HG03439 (cell line): ENCODE data around the gene BOLA2B.
"Not testable (repeated sequence)": the region's sequence is repeated elsewhere in the genome, so short reads cannot be mapped to it uniquely, and the experiment has no call there.

ENCODE experiments used
- ATAC-seq: cut with Tn5 transposase; IDR thresholded peaks from one replicate; pipeline ENCODE4 v1.9.1; 2021; ENCODE audit warnings: mild to moderate bottlenecking, moderate library complexity; ENCODE audit not compliant: unreplicated experiment

The BOLA2B gene

DNA sequence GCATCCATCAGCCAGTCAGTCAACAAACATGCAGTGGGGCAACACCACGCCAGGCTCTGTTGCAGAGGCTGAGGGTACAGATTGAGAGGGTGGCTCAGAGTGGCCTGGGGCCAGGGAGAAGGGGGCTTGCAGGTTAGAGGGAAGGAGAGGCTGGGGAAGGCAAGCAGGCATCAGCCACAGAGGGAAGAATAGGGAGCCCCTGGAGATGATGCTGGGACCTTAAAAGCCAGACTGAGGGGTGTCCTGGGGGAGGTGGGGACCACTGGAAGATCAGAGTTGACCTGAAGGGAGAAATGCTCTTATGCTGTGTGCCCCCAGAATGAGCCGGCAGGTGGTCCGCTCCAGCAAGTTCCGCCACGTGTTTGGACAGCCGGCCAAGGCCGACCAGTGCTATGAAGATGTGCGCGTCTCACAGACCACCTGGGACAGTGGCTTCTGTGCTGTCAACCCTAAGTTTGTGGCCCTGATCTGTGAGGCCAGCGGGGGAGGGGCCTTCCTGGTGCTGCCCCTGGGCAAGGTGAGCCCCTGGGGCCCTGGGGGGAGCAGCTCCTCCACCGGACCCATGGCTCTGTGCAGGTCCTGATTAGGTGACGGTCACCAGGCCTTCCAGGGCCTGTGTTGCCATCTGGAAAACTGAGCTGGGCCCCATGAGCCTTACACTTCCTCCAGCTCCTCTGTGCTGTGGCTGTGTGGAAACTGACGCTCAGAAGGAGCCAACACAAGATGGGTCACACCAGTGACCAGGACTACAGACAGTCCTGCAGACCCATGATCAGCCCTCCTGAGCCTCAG is 8.4 kb downstream of the BOLA2B start:
- ATAC-seq, result no peak

DNA sequence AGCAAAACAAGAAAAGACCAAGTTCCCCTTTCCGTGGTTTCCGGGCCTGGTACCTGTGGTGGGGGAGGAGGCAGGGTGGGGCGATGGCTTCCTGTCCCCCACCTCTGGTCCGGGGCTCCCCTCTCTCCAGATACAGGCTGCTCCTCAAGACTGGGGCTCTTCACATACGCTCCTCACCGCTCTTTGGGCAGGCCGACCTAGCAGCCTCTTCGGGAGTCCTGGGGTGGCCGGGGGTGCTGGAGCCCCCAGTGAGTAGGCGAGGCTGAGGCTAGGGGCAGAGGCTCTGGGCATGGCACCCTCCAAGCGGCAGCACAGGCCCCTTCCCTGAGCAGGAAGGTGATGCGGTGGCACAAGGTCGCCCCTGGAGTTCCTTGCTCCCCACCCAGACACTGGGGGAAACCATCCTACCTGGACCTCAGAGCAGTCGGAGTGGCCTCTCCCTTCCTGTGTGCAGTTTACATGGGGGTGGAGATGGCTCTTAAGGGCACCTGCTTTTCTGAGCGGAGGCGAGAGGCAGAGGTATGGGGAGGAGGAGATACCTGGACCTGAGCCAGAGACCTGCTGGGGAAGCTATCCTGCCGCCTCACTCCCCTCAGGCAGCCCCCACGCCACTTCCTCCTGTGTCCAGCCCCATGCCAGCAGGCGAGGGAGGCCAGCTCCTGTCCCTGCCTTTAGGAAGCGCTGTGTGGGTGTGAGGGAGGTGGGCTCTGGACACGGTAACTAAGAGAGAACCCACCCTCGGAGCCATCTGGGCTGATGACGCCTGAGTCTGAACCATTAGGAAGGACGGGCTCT is 9.2 kb downstream of the BOLA2B start:
- ATAC-seq, result peak; percentile 26

DNA sequence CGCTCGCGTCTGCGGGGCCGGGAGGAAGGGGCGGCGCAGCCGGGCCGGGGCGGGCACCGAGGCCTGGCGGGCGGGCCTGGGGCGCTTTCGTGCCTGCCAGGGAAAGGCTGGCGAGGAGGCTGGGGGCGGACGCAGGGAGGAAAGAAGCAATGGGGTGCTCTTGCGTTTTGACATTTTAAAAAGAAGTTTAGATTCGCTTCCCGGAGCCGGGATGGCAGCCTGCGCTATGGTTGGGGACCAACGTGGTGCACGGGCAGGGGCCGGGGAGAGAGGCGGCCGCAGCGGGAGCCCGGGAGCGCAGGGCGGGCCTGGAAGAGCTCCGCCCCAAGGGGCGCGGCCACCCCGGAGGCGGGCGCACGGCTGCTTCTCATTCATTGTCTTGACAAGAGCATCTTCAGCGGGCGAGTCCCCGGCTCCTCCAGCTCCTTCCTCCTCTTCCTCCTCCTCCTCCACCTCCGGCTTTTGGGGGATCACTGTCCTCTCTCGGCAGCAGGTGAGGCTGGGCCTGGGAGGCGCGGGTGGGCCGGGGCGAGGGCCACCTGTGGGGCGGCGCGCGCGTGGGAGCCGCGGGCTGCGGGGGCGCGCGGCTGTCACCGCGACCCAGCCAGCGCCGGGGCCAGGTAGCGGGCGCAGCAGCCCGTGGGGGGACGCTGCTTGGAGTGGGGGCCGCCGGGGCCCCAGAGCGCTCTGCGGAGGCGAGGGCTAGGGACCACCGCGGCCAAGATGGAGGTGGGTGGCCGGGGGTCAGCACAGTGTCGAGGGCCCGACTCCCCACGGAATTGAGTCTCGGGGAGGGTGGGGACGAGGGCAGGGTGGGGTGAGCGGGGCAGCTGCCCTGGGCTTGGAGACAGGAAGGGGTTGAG is 10.0 kb downstream of the BOLA2B start, which contains the start of gene CORO1A:
Gene CORO1A (plus strand): TSS at position 370 of the 863 bp plus-strand sequence. CDS start 1,608 bp downstream, outside the sequence.
- ATAC-seq, result peak; percentile 47

DNA sequence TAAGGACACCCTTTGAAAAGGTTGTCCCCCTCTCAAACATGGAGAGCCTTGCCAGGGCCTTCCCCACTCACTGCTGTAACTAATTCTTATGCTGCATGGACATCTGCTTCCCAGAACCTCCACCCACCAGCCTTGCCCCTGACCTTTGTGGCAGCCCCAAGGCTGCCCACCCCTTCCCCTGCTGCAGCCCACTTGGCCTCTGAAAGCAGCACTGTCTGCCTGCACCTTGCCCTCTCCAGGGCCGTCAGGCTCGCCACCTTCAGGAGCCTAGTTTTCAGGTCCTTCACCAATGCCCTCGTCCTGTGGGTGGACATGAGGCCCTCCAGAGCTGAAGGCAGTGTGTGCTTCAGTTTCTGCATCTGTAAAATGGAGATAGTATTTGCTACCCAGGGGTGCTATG is 12.7 kb downstream of the BOLA2B start:
- ATAC-seq, result no peak

DNA sequence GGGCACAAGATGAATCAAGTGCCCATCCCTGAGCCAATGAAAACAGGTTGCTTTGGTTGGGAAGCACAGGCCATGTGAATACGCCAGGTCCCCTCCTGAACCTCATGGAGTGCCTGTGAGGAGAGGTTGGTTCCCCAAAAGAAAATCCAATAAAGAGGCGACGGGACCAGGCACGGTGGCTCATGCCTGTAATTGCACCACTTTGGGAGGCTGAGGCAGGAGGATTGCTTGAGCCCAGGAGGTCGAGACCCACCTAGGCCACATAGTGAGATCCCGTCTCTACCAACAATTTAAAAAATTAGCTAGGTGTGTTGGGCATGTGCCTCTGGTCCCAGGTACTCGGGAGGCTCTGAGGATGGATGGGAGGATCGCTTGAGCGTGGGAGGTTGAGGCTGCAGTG is 13.5 kb downstream of the BOLA2B start:
- no peak for ATAC-seq

DNA sequence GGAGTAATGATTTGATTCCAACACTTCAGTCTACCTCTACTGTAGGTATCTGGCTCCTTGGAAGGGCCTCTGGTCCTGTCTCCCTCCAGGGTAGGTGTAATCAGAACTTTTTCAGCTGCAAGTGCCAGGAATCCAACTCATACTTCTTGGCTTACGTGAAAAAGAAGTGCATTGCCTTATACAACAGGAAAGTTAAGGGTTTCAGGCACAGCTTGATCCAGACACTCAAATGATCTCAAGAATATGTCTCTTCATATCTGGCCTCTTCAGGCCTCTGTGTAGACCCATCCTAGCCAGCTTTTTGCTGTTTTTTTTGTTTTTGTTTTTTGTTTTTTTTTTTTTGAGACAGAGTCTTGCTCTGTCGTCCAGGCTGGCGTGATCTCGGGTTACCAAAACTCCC is 14.3 kb downstream of the BOLA2B start:
- ATAC-seq, result no peak

DNA sequence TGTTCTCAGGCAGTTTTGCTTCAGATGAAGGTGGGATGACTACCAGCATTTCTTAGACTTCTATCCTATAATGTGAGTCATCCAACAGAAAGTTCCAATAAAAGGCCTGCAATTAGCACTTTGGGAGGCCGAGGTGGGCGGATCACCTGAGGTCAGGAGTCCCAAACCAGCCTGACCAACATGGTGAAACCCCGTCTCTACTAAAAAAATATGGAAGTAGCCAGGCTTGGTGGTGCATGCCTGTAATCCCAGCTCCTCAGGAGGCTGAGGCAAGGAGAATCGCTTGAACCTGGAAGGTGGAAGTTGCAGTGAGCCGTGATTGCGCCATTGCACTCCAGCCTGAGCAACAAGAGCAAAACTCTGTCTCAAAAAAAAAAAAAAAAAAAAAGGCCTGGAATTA is 16.6 kb downstream of the BOLA2B start:
- not testable (repeated sequence) for ATAC-seq

DNA sequence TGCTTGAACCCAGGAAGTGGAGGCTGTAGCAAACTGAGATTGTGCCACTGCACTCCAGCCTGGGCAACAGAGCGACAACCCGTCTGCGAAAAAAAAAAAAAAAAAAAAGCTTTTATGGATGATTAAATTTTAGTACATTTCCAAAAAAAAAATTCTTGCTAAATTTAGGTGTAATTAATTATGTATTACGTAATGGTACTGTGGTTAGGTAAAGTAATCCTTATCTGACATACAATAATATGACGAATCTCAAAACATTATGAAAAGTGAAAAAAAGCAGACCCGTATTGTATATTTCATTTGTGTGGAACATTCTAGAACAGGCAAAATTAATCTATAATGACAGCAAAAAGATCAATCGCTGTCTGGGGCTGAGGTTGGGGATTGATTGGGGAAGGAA is 20.4 kb downstream of the BOLA2B start:
- ATAC-seq, result no peak

DNA sequence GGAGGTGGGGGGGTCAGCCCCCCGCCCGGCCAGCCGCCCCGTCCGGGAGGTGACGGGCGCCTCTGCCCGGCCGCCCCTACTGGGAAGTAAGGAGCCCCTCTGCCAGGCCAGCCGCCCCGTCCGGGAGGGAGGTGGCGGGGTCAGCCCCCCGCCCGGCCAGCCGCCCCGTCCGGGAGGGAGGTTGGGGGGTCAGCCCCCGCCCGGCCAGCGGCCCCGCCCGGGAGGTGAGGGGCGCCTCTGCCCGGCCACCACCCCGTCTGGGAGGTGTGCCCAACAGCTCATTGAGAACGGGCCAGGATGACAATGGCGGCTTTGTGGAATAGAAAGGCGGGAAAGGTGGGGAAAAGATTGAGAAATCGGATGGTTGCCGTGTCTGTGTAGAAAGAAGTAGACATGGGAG is 23.3 kb downstream of the BOLA2B start:
- ATAC-seq, result not testable (repeated sequence)

DNA sequence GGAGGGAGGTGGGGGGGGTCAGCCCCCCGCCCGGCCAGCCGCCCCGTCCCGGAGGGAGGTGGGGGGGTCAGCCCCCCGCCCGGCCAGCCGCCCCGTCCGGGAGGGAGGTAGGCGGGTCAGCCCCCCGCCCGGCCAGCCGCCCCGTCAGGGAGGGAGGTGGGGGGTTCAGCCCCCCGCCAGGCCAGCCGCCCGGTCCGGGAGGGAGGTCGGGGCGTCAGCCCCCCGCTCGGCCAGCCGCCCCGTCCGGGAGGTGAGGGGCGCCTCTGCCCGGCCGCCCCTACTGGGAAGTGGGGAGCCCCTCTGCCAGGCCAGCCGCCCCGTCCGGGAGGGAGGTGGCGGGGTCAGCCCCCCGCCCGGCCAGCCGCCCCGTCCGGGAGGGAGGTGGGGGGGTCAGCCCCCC is 24.1 kb downstream of the BOLA2B start:
- not testable (repeated sequence) for ATAC-seq

DNA sequence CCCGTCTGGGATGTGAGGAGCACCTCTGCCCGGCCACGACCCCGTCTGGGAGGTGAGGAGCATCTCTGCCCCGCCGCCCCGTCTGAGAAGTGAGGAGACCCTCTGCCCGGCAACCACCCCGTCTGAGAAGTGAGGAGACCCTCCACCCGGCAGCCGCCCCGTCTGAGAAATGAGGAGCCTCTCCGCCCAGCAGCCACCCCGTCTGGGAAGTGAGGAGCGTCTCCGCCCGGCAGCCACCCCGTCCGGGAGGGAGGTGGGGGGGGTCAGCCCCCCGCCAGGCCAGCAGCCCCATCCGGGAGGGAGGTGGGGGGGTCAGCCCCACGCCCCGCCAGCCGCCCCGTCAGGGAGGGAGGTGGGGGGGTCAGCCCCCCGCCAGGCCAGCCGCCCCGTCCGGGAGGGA is 24.7 kb downstream of the BOLA2B start:
- ATAC-seq, result not testable (repeated sequence)

DNA sequence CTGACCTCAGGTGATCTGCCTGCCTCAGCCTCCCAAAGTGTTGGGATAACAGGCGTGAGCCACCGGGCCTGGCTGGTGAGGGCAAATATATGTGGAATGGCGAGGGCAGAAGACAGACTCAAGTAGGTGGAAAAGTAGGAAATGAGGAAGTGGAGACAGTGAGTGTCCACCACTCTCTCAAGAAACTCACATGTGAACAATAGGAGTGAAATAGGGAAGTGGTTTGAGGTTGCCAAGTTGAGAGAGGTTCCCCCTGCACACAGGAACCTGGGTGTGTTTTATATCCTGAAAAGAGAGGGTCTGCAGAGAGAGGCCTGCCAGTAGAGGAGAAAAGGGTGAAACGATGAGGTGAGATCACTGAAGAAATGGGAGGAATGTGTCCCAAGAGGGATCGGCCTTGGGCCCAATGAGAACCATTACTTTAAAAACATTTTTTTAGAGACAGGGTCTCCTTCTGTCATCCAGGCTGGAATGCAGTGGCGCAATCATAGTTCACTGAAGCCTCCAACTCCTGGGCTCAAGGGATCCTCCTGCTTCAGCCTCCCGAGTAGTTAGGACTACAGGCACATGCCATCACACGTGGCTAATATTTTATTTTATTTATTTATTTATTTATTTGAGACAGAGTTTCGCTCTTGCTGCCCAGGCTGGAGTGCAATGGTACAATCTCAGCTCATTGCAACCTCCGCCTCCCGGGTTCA is 27.1 kb downstream of the BOLA2B start:
- no peak for ATAC-seq

DNA sequence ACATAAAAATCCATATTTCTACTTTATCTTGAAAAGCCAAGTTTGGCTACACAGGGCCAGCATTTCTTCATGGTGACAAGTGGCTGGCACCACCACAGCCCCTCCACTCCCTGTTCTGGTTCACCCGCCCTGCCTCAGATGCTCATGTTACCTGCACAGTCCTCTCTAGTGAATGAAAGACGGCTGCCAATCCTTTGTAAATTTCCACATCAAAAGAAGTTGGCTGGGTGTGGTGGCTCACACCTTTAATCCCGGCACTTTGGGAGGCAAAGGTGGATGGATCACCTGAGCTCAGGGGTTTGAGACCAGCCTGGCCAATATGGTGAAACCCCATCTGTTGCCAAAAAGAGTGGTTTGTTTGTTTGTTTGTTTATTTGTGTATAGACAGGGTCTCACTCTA is 29.9 kb downstream of the BOLA2B start:
- ATAC-seq, result no peak

DNA sequence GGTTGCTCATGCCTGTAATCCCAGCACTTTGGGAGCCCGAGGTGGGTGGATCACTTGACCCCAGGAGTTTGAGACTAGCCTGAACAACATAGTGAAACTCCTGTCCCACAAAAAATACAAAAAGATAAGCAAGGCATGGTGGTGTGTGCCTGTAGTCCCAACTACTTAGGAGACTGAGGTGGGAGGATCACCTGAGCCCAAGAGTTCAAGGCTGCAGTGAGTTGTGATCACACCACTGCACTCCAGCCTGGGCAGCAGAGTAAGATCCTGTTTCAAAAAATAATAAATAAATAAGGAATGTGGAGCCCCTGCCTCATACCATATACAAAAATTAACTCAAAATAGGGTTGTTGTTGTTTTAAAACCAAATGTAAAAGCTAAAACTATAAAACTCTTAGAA is 36.3 kb downstream of the BOLA2B start:
- no peak for ATAC-seq

DNA sequence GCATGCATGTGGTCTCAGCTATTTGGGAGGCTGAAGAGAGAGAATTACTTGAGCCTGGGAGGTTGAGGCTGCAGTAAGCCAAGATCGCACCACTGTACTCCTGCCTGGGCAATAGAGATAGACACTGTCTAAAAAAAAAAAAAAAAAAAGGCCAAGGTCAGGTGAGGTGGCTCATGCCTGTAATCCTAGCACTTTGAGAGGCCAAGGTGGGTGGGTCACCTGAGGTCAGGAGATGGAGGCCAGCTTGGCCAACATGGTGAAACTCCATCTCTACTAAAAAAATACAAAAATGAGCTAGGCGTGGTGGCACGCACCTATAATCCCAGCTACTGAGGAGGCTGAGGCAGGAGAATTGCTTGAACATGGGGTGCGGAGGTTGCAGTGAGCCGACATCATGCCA is 38.3 kb downstream of the BOLA2B start:
- no peak for ATAC-seq

DNA sequence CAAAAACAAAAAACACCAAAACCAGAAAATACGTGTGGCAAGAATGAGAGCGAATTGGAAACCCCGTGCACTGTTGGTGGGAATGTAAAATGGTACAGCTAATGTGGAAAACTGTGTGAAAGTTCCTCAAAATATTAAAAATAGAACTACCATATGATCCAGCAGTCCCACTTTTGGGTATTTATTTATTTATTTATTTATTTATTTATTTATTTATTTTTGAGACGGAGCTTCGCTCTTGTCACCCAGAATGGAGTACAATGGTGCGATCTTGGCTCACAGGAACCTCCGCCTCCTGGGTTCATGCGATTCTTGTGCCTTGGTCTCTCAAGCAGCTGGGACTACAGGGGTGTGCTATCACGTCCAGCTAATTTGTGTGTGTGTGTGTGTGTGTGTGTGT is 40.9 kb downstream of the BOLA2B start:
- no peak for ATAC-seq

DNA sequence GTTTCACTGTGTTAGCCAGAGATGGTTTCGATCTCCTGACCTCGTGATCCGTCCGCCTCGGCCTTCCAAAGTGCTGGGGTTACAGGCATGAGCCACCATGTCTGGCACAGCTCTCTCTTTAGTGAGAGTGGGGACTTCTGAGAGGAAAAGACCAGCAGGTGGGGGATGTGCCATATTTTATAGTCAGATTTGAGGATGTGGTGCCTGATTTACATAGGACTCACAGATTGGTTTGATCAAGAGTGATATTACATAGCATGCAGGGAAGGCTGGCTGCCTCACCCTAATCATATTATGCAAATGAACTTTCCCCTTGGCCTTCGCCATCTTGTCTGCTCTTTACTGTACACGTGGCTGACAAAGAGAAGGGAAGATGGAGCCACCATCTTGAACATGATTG is 42.4 kb downstream of the BOLA2B start:
- ATAC-seq, result no peak

DNA sequence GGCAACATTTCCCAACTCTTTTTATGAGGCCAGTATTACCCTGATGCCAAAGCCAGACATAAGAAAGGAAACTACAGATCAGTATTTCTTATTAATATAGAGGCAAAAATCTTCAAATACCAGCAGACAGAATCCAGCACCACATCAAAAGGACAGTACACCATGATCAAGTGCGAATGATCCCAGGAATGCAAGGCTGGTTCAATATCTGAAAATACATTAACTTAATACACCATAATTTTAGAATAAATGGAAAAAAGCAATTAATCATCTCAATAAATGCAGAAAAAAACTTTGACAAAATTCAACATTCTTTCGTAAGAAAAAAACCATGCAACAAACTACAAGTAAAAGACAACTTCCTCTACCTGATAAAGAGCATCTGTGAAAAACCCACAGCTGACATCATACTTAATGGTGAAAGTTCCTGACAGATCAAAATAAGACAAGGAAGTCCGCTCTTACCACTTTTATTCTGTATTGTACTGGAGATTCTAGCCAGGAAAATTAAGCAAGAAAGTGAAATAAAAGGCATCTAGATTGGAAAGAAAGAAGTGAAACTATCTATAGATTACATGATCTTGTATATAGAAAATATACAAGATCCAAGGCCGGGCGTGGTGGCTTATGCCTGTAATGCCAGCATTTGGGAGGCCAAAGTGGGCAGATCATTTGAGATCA is 44.1 kb downstream of the BOLA2B start:
- no peak for ATAC-seq

DNA sequence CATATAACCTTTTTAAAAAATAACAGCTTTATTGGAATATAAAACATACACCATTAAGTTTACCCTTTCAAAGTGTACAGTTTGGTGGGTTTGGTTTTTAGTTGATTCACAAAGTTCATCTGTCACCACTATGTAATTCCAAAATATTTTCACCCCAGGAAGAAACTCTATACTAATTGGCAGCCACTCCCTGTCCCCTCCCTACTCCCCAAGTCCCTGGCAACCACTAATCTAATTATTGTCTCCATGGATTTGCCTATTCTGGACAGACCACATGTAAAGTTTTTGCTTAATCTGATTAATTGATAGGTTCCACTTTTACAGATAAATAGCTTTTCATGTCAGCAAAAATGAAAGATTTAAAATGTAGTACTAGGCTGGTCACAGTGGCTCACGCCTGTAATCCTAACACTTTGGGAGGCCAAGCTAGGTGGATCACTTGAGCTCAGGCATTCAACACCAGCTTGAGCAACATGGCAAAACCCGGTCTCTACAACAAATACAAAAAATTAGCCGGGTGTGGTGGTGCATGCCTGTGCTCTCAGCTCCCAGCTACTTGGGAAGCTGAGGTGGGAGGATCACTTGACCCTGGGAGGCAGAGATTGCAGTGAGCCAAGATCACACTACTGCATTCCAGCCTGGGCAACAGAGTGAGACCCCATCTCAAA is 45.5 kb downstream of the BOLA2B start:
- ATAC-seq, result no peak

DNA sequence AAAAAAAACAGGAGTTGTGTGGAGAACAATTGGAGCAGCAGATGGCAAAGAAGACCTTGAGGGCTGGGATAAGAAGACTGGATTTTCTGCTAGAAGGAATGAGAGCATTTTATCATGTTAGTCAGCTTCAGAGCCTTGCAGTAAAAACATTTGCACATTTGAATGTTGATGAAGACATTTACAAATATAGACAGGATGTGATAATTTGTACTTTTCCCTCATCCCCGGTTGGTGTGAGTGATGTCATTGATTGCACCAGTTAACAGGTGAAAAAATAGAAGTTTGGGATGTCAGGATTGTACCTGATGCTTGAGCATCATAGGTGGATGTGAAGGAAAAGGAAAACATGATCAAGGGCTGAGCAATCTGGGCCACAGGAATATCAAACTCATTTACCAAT is 47.8 kb downstream of the BOLA2B start:
- no peak for ATAC-seq
